IMR-90 (cell line): ENCODE measurements around the gene STX18. TPM values are rescaled to one million over a fixed set of nuclear protein-coding genes. Genes with fewer than 3 reads are reported as not detected.

Experiments
- ATAC-seq: fragments of 200-7000 bp; cut with Tn5 transposase; 2 replicates; pipeline ENCODE4 v1.9.1; 2020; ENCODE audit warnings: low read depth, mild to moderate bottlenecking, moderate library complexity
- BruUV-seq: library from RNA; stranded (reverse); fragments of 400-500 nt; replicated peaks from 2 replicates; lab custom pipeline; 2021; lab: Mats Ljungman, UMichigan
- CTCF ChIA-PET: fragments of 300-600 bp; formaldehyde crosslinking; extraction: SDS; loops from one replicate; lab custom pipeline; 2021; ENCODE audit warnings: antibody characterized with exemption; lab: Yijun Ruan, JAX
- POLR2A ChIA-PET: fragments of 300-600 bp; sonication (Branson Sonifier 250); formaldehyde crosslinking; loops from one replicate; lab custom pipeline; 2022; ENCODE audit warnings: antibody characterized with exemption; ENCODE audit not compliant: unreplicated experiment; lab: Charles Lee
- DNase-seq: peaks from one replicate; pipeline ENCODE4 v3.0.0; 2013
- H2AFZ ChIP-seq: replicated peaks from 2 replicates; pipeline ENCODE3; 2013; ENCODE audit warnings: low read length, mild to moderate bottlenecking; ENCODE audit not compliant: poor library complexity
- H2AK5ac ChIP-seq: 2 replicates; pipeline ENCODE4 v1.6.1; 2013; ENCODE audit warnings: low read depth, low read length, inconsistent platforms
- H2AK9ac ChIP-seq: replicated peaks from 2 replicates; pipeline ENCODE3; 2013; ENCODE audit warnings: mild to moderate bottlenecking, low read depth, low read length, moderate library complexity; ENCODE audit not compliant: poor library complexity
- H2BK120ac ChIP-seq: 2 replicates; pipeline ENCODE4 v1.6.1; 2013; ENCODE audit warnings: low read depth, low read length, inconsistent platforms
- H2BK15ac ChIP-seq: 3 replicates; pipeline ENCODE4 v1.6.1; 2013; ENCODE audit warnings: low read depth, low read length, inconsistent platforms
- H2BK20ac ChIP-seq: 2 replicates; pipeline ENCODE4 v1.6.1; 2013; ENCODE audit warnings: low read depth, mild to moderate bottlenecking, inconsistent platforms, low read length, moderate library complexity
- H2BK5ac ChIP-seq: 2 replicates; pipeline ENCODE4 v1.6.1; 2013; ENCODE audit warnings: mild to moderate bottlenecking, low read depth, low read length, inconsistent platforms; ENCODE audit not compliant: poor library complexity, severe bottlenecking
- H3K14ac ChIP-seq: replicated peaks from 2 replicates; pipeline ENCODE4 v1.6.1; 2013; ENCODE audit warnings: low read depth, low read length, inconsistent platforms
- H3K18ac ChIP-seq: 2 replicates; pipeline ENCODE4 v1.6.1; 2013; ENCODE audit warnings: low read depth, low read length, control low read depth
- H3K23ac ChIP-seq: 2 replicates; pipeline ENCODE4 v1.6.1; 2013; ENCODE audit warnings: low read depth, low read length, inconsistent platforms
- H3K27ac ChIP-seq: 2 replicates; pipeline ENCODE4 v1.5.1; 2013; ENCODE audit warnings: mild to moderate bottlenecking, control low read depth, low read length; ENCODE audit not compliant: insufficient read depth
- H3K27me3 ChIP-seq: 2 replicates; pipeline ENCODE4 v1.6.1; 2013; ENCODE audit warnings: low read length; ENCODE audit not compliant: control insufficient read depth, insufficient read depth
- H3K36me3 ChIP-seq: 2 replicates; pipeline ENCODE4 v1.6.1; 2013; ENCODE audit warnings: low read length, mixed read lengths; ENCODE audit not compliant: control insufficient read depth, insufficient read depth
- H3K4ac ChIP-seq: 2 replicates; pipeline ENCODE4 v1.6.1; 2013; ENCODE audit warnings: low read depth, low read length, inconsistent platforms
- H3K4me1 ChIP-seq: 2 replicates; pipeline ENCODE4 v1.6.1; 2013; ENCODE audit warnings: low read length, mixed read lengths; ENCODE audit not compliant: control insufficient read depth, insufficient read depth
- H3K4me2 ChIP-seq: 2 replicates; pipeline ENCODE4 v1.6.1; 2013; ENCODE audit warnings: low read depth, mild to moderate bottlenecking, control low read depth, low read length, moderate library complexity
- H3K4me3 ChIP-seq: 2 replicates; pipeline ENCODE4 v1.5.1; 2013; ENCODE audit warnings: low read depth, mild to moderate bottlenecking, control low read depth, low read length, moderate library complexity; ENCODE audit not compliant: insufficient read depth
- H3K56ac ChIP-seq: 2 replicates; pipeline ENCODE4 v1.6.1; 2013; ENCODE audit warnings: low read length, inconsistent platforms; ENCODE audit not compliant: insufficient read depth; ENCODE audit errors: extremely low read depth
- H3K79me1 ChIP-seq, 2 experiments: 2 replicates each; pipeline ENCODE4 v1.6.1; 2013; ENCODE audit warnings: low read length in 2 of 2, inconsistent platforms in 1 of 2, low read depth in 1 of 2
- H3K9ac ChIP-seq: 2 replicates; pipeline ENCODE4 v1.6.1; 2013; ENCODE audit warnings: low read depth, low read length, control low read depth
- H3K9me1 ChIP-seq: 2 replicates; pipeline ENCODE4 v1.6.1; 2013; ENCODE audit warnings: low read length, inconsistent platforms; ENCODE audit not compliant: insufficient read depth
- H3K9me3 ChIP-seq: 2 replicates; pipeline ENCODE4 v1.6.1; 2013; ENCODE audit warnings: low read length; ENCODE audit not compliant: control insufficient read depth, insufficient read depth
- H4K20me1 ChIP-seq: 2 replicates; pipeline ENCODE4 v1.6.1; 2013; ENCODE audit warnings: low read length, inconsistent platforms; ENCODE audit not compliant: insufficient read depth
- H4K5ac ChIP-seq: 2 replicates; pipeline ENCODE4 v1.6.1; 2013; ENCODE audit warnings: mild to moderate bottlenecking, low read depth, low read length, control low read depth
- H4K8ac ChIP-seq, 2 experiments: 2 replicates each; pipeline ENCODE4 v1.6.1; 2013; ENCODE audit warnings: low read depth in 2 of 2, low read length in 2 of 2, control low read depth in 1 of 2, inconsistent platforms in 1 of 2
- H4K91ac ChIP-seq: 2 replicates; pipeline ENCODE4 v1.6.1; 2013; ENCODE audit warnings: low read depth, low read length, inconsistent platforms; ENCODE audit not compliant: insufficient read depth
- BHLHE40 ChIP-seq: fragments of 150-350 bp; IDR thresholded peaks from 2 replicates; pipeline ENCODE4 v1.6.1; 2016; ENCODE audit warnings: mild to moderate bottlenecking, low read depth, low read length
- CEBPB ChIP-seq: IDR thresholded peaks from 2 replicates; pipeline ENCODE4 v1.6.1; 2012; ENCODE audit warnings: low read depth, low read length, improper control_type of control experiment
- CHD1 ChIP-seq: IDR thresholded peaks from 2 replicates; pipeline ENCODE4 v1.6.1; 2012; ENCODE audit warnings: low read depth, low read length, improper control_type of control experiment
- CTCF ChIP-seq: conservative IDR thresholded peaks from 2 replicates; pipeline ENCODE4 v1.5.1; 2012; ENCODE audit warnings: mild to moderate bottlenecking, low read depth, low read length, improper control_type of control experiment
- FOS ChIP-seq: fragments of 150-350 bp; IDR thresholded peaks from 2 replicates; pipeline ENCODE4 v1.6.1; 2016; ENCODE audit warnings: low read depth, low read length
- MAZ ChIP-seq: IDR thresholded peaks from 2 replicates; pipeline ENCODE4 v1.6.1; 2012; ENCODE audit warnings: low read depth, mild to moderate bottlenecking, low read length, improper control_type of control experiment, moderate library complexity, borderline replicate concordance
- MXI1 ChIP-seq: IDR thresholded peaks from 2 replicates; pipeline ENCODE4 v1.6.1; 2012; ENCODE audit warnings: low read depth, mild to moderate bottlenecking, low read length, moderate library complexity, borderline replicate concordance
- NFE2L2 ChIP-seq: fragments of 150-350 bp; IDR thresholded peaks from 2 replicates; pipeline ENCODE4 v1.6.1; 2016; ENCODE audit warnings: low read depth, mild to moderate bottlenecking, low read length
- POLR2A ChIP-seq: IDR thresholded peaks from 2 replicates; pipeline ENCODE4 v1.6.1; 2012; ENCODE audit warnings: mild to moderate bottlenecking, low read depth, low read length
- RAD21 ChIP-seq: IDR thresholded peaks from 2 replicates; pipeline ENCODE4 v1.6.1; 2012; ENCODE audit warnings: low read length, improper control_type of control experiment
- RCOR1 ChIP-seq: IDR thresholded peaks from 2 replicates; pipeline ENCODE4 v1.6.1; 2012; ENCODE audit warnings: mild to moderate bottlenecking, low read length, improper control_type of control experiment; ENCODE audit not compliant: insufficient replicate concordance
- SMC3 ChIP-seq: fragments of 150-350 bp; IDR thresholded peaks from 2 replicates; pipeline ENCODE4 v1.6.1; 2016; ENCODE audit warnings: low read depth, mild to moderate bottlenecking, antibody characterized with exemption, low read length, moderate library complexity
- USF2 ChIP-seq: fragments of 150-350 bp; IDR thresholded peaks from 2 replicates; pipeline ENCODE4 v1.6.1; 2017; ENCODE audit warnings: mild to moderate bottlenecking, antibody characterized with exemption, low read length, low read depth
- WGBS, 2 experiments: methylation state at CpG; one replicate each; pipeline versions ENCODE4 v1.1.5 to v1.1.7; 2013; ENCODE audit warnings: missing lambda C conversion rate in 2 of 2; ENCODE audit not compliant: insufficient read length in 1 of 2; ENCODE audit errors: extremely low coverage in 2 of 2; 5-methylcytosine and 5-hydroxymethylcytosine counted together
- dilution Hi-C: fragments of 300-500 bp; cut with HindIII; formaldehyde crosslinking; loops from one replicate; pipeline ENCODE4 v1.14.3; 2018; ENCODE audit warnings: low sequenced_read_pairs; ENCODE audit not compliant: unreplicated experiment
- in situ Hi-C: fragments of 300-500 bp; cut with MboI; formaldehyde crosslinking; loops from 3 replicates; pipeline ENCODE4 v1.14.3; 2019; ENCODE audit warnings: low sequenced_read_pairs, inconsistent platforms, mixed read lengths
- intact Hi-C: fragments of 100-400 bp; cut with micrococcal nuclease; formaldehyde crosslinking; loops from 2 replicates; pipeline ENCODE4 v1.10.0; 2022
- polyA plus RNA-seq, 3 experiments: library from polyadenylated mRNA; depleted of rRNA; stranded (reverse); fragments of >200 nt; gene quantifications; 2 replicates each; pipeline ENCODE4 v1.2.3, GENCODE V29; 2012; ENCODE audit warnings: low replicate concordance in 1 of 3
- total RNA-seq: library from RNA; depleted of rRNA; stranded (reverse); fragments of >200 nt; gene quantifications from 2 replicates; pipeline ENCODE4 v1.2.3, GENCODE V29; 2012

Gene STX18
- total and polyA plus RNA-seq, 2 of the 4 experiments (the other 2 are of a cell fraction): 20.1 to 23.4 TPM

- H2BK5ac ChIP-seq: no peak overlapping the region
- H3K18ac ChIP-seq: no peak overlapping the region; the same call in 1 of the 2 replicates
- H4K8ac ChIP-seq: no peak overlapping the region
- H2AFZ ChIP-seq: no peak overlapping the region
- H2BK15ac ChIP-seq: no peak overlapping the region
- H3K4ac ChIP-seq: no peak overlapping the region; the same call in 1 of the 2 replicates
- H3K14ac ChIP-seq: no peak overlapping the region
- H3K27ac ChIP-seq: no peak overlapping the region
- intact Hi-C loops: no loop called here
- TF ChIP-seq USF2 (no peak), CHD1 (no peak), MAZ (no peak), POLR2A (no peak), MXI1 (no peak), CTCF (no peak), SMC3 (no peak), CEBPB (no peak), RAD21 (no peak), FOS (no peak), BHLHE40 (no peak), RCOR1 (no peak), NFE2L2 (no peak)
- no CpG with 5 or more reads among the region's 5 CpGs for WGBS, 2 experiments
- no TSS peak for BruUV-seq
- no peak overlapping the region for H4K91ac ChIP-seq
- DNase-seq (no peak), ATAC-seq (no peak)
- H4K5ac ChIP-seq: no peak overlapping the region
- no peak overlapping the region for H3K4me2 ChIP-seq
- ChIA-PET CTCF (interaction anchor here (1.6 kb wide), 1 partner anchor 15 kb away, joined by 5 read pairs; no protein-coding TSS in a partner anchor), POLR2A (no interaction called here)
- no peak overlapping the region for H3K9ac ChIP-seq
- H3K4me3 ChIP-seq: no peak overlapping the region
- H2BK120ac ChIP-seq: no peak overlapping the region
- peaks cover 12% of the 10 kb centered on the region for H3K4me1 ChIP-seq
- no peaks in the 10 kb centered on the region for H3K36me3 ChIP-seq
- no peaks in the 10 kb centered on the region for H3K79me1 ChIP-seq
- dilution Hi-C loops: no loop called here
- H3K23ac ChIP-seq: no peak overlapping the region
- H2AK9ac ChIP-seq: no peak overlapping the region
- no peaks in the 10 kb centered on the region for H3K27me3 ChIP-seq
- H2AK5ac ChIP-seq: no peak overlapping the region
- peaks cover 2% of the 10 kb centered on the region; the same call in 1 of the 2 replicates for H3K9me3 ChIP-seq
- peaks cover 5% of the 10 kb centered on the region for H3K9me1 ChIP-seq
- H3K56ac ChIP-seq: no peak overlapping the region
- in situ Hi-C loops: no loop called here
- peaks cover 2% of the 10 kb centered on the region; the same call in 1 of the 2 replicates for H4K20me1 ChIP-seq
- H2BK20ac ChIP-seq: no peak overlapping the region
These were observed 18.8 kb upstream of the STX18 start for GRCh38 chr4:4560642-4561041.
